Germinal center (tissue), 1 donor: ENCODE results near the gene NELL1.

Source experiments
- DNase-seq: peaks from one replicate; pipeline ENCODE4 v3.0.0; 2012; ENCODE audit warnings: mixed read lengths, low spot score

NELL1 gene

GRCh38 chr11:20874358-20874757 lies 205.0 kb downstream of the NELL1 start:
- DNase-seq, result no peak

- no peak for DNase-seq
Observed at GRCh38 chr11:20875889-20876288, 206.5 kb downstream of the NELL1 start.

DNA sequence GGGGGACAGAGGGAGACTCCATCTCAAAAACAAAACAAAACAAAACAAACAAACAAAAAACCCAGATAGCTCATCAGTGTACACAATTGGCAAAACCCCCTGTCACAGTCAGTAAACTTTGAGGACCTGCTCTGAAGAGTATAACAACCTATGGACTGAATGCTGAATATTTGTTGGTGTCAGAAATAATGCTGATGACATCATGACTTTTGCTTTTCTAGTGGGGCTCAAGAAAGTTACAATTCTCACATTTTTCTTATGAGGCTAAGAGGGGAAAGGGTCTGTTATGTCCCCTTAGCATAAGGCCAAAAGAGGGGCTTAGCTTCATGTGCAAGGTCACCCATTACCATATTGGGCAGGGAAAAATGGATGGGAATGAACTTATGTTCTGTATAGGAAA lies 207.4 kb downstream of the NELL1 start:
- no peak for DNase-seq

DNA sequence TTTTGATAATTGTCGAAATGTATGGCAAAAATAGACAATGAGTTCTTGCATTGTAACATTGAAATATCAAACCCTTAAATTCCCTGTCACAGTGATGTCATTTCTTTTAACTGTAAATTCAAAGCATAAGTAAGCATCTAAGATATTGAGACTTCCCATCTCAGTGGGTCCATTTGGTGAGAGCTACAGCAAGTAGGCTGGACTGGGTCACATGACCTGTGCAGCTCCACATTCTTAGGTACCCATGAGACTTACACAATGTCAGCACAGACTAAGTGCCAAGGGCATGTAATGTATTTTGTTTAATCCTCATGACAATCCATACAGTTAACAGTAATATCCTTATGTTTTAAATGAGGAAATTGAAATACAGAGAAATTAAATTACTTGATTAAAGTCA lies 210.7 kb downstream of the NELL1 start:
- no peak for DNase-seq

GRCh38 chr11:20881328-20882079 lies 212.1 kb downstream of the NELL1 start:
- no peak for DNase-seq

DNA sequence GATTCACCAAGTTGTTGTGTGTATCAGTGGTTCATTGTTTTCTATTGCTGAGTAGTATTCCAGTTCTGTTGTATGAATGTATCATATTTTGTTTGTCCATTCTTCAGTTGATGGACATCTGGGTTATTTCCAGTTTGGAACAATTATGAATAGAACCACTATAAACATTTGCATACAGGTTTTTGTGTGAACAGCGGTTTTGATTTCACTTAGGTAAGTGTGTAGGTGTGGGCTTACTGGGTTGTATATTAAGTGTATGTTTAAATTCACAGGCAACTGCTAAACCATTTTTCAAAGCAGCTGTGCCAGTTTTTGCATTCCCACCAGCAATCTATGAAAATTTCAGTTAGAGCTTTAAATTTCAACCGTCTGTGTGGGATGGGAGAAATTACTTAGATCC lies 217.8 kb downstream of the NELL1 start:
- no peak for DNase-seq

GRCh38 chr11:20894296-20894695 lies 224.9 kb downstream of the NELL1 start:
- no peak for DNase-seq

DNA sequence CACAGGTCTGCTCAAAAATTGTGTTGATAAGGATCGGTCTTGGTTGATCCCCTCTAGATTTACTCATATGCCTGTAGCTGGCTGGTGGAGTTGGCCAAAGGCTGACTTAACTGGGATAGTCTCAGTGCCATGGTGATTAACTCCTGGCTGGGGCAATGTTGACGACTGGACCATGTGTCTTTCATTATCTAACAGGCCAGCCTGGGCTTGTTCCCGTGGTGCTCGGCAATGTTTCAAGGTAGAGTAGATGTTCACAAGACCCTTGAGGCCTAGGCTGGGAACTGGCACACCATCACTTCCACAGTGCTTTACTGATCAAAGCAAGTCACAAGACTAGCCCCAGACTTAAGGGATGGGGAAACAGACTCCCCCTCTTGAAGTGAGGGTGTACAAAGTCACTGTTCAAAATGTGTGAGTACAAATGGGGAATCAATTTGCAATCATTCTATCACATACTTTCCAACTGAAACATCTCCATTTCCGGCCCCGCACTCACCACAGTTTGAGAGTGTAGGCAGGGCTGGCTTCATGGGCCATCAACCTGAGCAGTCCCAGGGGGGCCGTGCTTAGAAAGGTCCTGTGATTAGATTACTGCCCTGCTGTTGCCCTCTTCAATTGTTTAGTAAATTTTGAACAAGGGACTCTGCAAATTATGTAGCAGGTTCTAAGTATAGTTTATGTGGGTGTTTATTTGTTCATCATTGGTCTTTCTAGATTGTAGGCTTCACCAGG lies 240.8 kb downstream of the NELL1 start:
- no peak for DNase-seq

- DNase-seq, result no peak
Observed at GRCh38 chr11:20910733-20911132, 241.3 kb downstream of the NELL1 start.

DNA sequence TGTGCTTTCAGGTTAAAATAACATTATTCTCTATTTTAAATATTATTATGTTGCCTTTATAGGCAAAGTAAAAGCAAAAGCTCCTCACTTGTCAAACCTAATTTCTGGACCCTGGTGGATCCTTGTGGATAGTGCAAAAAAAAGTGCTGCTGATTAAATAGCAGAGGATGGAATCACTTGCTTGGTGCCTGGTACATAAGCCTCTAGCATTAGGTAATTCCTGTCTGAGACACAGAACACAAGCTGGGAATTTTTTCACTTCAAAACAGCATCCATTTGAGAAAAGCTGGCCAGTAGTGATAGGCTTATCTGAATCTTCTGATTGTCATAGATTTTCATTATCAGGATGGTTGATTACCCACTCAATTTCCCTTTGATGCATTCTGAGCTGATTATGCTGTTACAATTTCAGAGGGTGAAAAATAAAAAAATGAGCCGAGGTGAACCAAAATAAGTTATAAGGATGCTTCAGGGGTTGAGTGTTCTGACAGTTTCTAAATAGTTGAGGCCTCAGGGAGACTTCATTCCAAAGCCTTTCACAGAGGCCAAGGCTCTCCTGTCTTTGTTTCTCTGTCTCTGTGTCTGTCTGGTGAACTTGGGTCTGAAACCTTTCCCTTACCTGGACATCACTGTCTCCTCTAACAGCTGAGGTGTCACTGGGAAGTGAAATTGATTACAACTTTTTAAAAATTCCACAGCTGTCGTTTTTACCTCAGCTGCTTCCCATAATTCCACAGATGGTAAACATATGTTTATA lies 242.9 kb downstream of the NELL1 start:
- no peak for DNase-seq

DNA sequence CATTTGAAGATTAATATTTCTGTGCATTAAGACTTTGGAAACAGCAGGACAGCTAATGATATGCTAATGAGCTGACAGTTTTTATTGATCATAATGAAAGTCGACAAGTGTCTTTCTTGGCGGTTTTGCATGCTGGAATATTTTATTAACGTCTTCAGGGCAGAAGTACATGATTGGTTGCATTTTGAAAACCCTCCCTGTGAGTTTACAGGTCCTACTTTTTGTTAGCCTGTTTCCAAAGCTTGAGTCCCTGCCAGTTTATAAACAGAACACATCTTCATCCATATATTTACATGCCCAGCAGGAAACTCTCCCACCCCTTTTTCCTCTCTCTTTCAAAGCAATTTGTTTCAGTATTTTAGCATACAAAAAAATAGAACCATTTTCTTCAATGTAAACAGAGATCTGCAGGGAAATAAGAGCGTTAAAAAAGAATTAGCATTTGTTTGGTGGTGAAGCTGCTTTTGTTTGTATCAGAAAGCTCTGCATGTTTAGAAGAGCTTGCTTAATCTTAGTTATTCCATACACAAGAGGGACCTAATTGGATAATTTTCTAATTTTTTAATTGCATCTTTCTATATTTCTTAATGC lies 243.6 kb downstream of the NELL1 start:
- no peak for DNase-seq

GRCh38 chr11:20917306-20917705 lies 247.9 kb downstream of the NELL1 start:
- no peak for DNase-seq

DNA sequence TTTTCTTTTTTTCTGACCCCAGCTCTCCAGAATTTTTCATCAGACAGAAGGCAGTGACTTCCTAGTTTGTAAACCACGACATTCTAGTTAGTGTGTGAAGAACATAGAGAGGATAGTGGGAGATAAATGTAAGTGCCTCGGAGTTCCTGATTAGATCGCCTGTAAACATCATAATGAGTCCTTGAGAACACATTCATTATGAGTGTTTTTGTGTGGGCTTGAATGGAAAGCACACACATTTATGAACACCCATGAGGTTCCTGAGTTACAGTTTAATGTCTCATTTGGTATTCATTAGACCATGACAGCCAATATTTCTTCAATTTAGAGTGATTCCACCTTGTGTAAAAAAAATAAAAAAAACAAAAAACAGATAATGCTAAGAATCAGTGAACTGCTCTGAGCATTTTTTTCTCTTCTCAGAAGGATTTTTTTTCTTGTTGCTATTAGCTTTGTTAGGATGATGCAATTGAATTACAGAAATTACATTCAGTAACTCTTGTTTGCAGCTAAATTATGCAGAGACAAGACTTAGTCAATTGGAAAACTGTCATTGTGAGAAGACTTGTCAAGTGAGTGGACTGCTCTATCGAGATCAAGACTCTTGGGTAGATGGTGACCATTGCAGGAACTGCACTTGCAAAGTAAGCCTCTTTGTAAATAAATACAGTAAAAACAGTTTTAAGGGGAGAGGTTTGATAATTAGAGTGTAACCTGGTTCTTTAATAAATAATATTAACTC lies 257.6 kb downstream of the NELL1 start:
- DNase-seq, result no peak

GRCh38 chr11:20931029-20931428 lies 261.6 kb downstream of the NELL1 start:
- DNase-seq, result no peak

- DNase-seq, result no peak
Observed at GRCh38 chr11:20933086-20933485, 263.7 kb downstream of the NELL1 start.

GRCh38 chr11:20933958-20934357 lies 264.6 kb downstream of the NELL1 start:
- DNase-seq, result no peak

DNA sequence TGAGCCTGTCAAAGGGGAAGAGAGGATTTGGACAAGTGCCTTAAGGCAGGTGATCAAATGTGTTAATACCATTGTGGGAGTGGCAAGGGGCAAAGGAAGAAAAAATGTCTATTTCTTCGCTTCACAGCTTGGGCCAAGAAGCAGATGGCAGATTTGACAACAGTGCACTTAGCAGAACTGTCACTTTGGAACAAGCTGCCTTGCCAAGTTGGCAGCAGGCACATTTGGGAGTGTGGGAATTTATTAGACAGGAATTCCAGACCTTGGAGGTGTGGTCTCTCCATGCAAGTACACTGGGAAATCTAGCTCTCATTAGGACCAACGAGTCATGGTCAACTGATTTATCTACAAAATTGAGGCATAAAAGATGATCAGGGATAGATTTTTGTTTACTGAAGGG lies 265.1 kb downstream of the NELL1 start:
- no peak for DNase-seq

- DNase-seq, result no peak
Observed at GRCh38 chr11:20937826-20938225, 268.4 kb downstream of the NELL1 start.

DNA sequence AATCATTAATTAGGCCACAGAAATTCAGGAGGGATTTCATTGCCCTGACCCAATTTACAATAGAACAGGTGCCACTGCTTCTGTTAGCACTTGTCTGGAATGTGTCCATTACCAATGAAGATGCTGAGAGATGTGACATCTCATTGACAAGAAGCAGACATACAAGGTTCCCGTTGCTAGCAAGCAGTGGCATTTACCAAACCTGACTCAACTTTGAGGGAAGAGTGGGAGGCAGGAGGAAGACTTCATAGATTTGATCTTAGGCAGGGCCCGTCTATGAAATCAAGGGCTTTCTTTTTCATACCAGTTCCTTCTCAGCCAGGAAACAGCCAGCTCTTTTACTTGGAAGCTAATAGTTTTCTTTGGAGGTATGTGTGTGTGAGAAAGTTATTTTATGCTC lies 280.2 kb downstream of the NELL1 start:
- no peak for DNase-seq

DNA sequence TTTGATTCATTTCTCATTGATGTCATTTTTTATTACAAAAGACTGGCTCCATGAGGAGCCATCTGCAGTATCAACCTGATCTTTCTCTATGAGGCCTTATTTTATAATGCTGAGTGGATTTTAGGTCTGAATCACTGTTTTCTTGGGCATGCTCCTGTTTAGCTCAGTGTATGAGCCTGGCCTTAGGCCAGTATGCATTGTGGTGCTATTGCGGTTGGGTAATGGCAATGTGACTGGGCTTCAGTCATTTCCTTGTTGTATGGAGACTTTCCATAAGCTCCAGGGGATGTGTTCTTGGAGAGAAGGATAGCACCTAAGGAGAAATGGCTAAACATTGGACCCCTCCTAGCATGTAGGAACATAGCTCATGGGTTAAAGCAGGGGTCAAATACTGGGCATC lies 293.2 kb downstream of the NELL1 start:
- no peak for DNase-seq

DNA sequence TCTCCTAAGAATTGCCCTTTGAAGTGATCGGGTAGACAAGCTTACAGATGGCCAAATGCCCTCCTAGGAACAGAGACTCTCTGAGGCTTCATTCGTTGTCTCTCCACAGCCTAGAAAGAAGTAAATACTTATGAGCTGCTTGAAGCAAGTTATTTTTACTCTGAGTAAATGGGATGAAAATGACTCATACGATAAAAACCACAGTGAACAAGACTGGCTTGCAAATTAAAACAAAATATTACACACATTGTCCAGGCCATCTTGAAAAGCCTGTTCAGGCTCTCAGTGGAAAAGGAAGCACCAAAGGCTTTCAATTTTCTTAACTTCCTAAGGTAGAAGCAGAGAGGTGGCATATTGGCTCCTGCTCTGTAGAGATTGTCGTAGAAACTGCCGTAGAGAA lies 294.2 kb downstream of the NELL1 start:
- no peak for DNase-seq

DNA sequence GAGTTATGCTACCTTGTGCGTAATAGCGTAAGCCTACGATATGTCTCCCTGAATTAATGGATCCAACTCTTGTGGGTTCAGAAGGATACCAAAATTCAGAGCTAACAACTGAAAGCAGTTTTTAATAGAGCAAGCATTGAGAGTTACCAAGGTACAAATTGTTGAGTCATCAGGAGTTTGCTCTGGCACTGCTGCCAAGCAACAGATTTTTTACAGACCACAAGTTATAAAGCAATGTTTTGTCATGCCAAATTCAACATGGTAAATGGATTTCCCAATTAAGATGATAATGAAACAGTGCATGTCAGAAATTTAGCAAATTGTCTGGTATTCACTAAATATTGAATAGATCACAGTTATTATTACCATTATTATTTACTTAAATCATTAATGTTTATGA lies 295.6 kb downstream of the NELL1 start:
- no peak for DNase-seq
